HepG2 (cell line): ENCODE measurements around the gene TNS1.

ENCODE experiments used
- KDM1A ChIP-seq: IDR thresholded peaks from 2 replicates; pipeline ENCODE4 v1.6.1; 2016; ENCODE audit warnings: missing compliant biosample characterization
- KDM5B ChIP-seq: sonication (generic); formaldehyde crosslinking; IDR thresholded peaks from 2 replicates; pipeline ENCODE4 v1.4.0; 2020; ENCODE audit warnings: missing genetic modification reagents, mild to moderate bottlenecking, borderline replicate concordance
- NFIC ChIP-seq: IDR thresholded peaks from 2 replicates; pipeline ENCODE4 v1.6.1; 2012; ENCODE audit warnings: mild to moderate bottlenecking, low read length, inconsistent platforms
- POLR2AphosphoS5 ChIP-seq: IDR thresholded peaks from 2 replicates; pipeline ENCODE4 v1.6.1; 2012; ENCODE audit warnings: low read depth, low read length
- RAD51 ChIP-seq: fragments of 450-650 bp; IDR thresholded peaks from 2 replicates; pipeline ENCODE4 v1.6.1; 2016; ENCODE audit warnings: borderline replicate concordance
- ZNF749 ChIP-seq: sonication (generic); formaldehyde crosslinking; IDR thresholded peaks from 2 replicates; pipeline ENCODE4 v1.8.0; 2022; ENCODE audit warnings: mild to moderate bottlenecking, missing genetic modification reagents, moderate library complexity, borderline replicate concordance
- TF ChIP-seq, protein P1 (sequence below): sonication (generic); formaldehyde crosslinking; IDR thresholded peaks from 2 replicates; pipeline ENCODE4 v1.4.0; 2020; ENCODE audit warnings: mild to moderate bottlenecking, missing genetic modification reagents
- TF ChIP-seq, protein P2 (sequence below): conservative IDR thresholded peaks from 2 replicates; pipeline ENCODE4 v1.6.1; 2018; ENCODE audit warnings: missing genetic modification reagents

DNA sequence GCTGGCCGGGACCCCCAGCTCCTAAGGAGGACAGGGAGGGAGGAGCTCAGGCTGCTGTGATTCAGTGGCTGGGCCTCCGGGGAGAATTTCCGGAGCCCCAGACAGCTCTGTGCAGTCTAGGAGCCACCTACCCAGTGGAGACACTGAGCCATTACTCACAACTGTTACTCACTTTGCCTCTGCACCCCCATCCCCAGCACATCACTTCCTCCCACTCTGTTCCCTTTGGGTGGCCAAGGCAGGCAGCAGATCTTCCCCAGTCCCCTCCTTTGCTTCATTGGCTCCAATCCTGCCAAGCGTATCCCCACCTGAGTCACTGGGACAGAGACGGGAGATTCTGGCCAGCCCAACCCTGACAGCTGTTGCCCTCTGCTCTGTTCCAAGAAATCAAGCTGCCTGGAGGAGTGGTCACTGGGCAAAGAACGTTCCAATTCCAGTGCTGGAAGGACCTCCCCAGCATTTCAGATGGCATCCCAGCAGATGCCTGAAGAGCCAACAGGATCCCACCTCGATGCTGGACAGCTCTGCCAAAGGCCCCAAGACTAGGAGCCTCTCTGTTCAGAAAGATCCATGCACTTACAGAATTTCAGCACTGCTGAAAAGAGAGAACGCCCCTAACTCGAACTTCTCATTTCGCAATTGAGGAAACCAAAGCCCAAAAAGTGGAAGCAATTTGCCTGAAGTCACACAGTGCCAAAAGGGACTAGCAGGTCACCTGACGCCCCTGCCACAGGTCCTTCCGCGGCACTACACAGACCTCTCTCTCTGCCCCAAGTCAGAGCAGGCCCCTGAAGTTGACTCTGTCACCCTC is 68.3 kb downstream of the TNS1 start:
- TF ChIP-seq, protein P1, sequence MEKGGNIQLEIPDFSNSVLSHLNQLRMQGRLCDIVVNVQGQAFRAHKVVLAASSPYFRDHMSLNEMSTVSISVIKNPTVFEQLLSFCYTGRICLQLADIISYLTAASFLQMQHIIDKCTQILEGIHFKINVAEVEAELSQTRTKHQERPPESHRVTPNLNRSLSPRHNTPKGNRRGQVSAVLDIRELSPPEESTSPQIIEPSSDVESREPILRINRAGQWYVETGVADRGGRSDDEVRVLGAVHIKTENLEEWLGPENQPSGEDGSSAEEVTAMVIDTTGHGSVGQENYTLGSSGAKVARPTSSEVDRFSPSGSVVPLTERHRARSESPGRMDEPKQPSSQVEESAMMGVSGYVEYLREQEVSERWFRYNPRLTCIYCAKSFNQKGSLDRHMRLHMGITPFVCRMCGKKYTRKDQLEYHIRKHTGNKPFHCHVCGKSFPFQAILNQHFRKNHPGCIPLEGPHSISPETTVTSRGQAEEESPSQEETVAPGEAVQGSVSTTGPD (CRISPR knock-in tag), result no peak
- TF ChIP-seq, protein P2, sequence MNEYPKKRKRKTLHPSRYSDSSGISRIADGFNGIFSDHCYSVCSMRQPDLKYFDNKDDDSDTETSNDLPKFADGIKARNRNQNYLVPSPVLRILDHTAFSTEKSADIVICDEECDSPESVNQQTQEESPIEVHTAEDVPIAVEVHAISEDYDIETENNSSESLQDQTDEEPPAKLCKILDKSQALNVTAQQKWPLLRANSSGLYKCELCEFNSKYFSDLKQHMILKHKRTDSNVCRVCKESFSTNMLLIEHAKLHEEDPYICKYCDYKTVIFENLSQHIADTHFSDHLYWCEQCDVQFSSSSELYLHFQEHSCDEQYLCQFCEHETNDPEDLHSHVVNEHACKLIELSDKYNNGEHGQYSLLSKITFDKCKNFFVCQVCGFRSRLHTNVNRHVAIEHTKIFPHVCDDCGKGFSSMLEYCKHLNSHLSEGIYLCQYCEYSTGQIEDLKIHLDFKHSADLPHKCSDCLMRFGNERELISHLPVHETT (CRISPR knock-in tag), result no peak
- no peak for TF ChIP-seq ZNF749
- no peak for TF ChIP-seq POLR2AphosphoS5
- no peak for TF ChIP-seq RAD51
- no peak for TF ChIP-seq KDM5B
- TF ChIP-seq KDM1A (CRISPR knock-in tag), result no peak
- no peak for TF ChIP-seq NFIC
